Transverse colon (tissue), 4 donors: ENCODE measurements around the gene RPRD2. TPM values are rescaled to one million over a fixed set of nuclear protein-coding genes. Genes with fewer than 3 reads are reported as not detected.

Experiments
- DNase-seq: peaks from one replicate; pipeline ENCODE4 v3.0.0-alpha.2; 2019
- H3K27ac ChIP-seq, 4 donors: fragments of 200-600 bp; sonication (generic); 2 replicates each; pipeline ENCODE4 v1.5.1; 2016 to 2018; ENCODE audit warnings: inconsistent platforms in 4 of 4
- H3K27me3 ChIP-seq: fragments of 200-600 bp; sonication (generic); 2 replicates; pipeline ENCODE4 v1.5.1; 2017; ENCODE audit warnings: inconsistent platforms
- H3K36me3 ChIP-seq, 4 donors: fragments of 200-600 bp; sonication (generic); 2 replicates each; pipeline ENCODE4 v1.5.1; 2017 to 2019; ENCODE audit warnings: inconsistent platforms in 4 of 4
- H3K4me1 ChIP-seq, 4 donors: fragments of 200-600 bp; sonication (generic); 2 replicates each; pipeline ENCODE4 v1.5.1; 2017 to 2020; ENCODE audit warnings: inconsistent platforms in 4 of 4
- H3K4me3 ChIP-seq, 4 donors: fragments of 200-600 bp; sonication (generic); 1 replicate in 1 of 4; 2 replicates in 3 of 4; pipeline versions ENCODE4 v1.5.1 to v1.6.1; 2017 to 2019; ENCODE audit warnings: inconsistent platforms in 4 of 4
- H3K9me3 ChIP-seq, 2 donors: fragments of 200-600 bp; sonication (generic); 2 replicates each; pipeline ENCODE4 v1.5.1; 2017 to 2019; ENCODE audit warnings: inconsistent platforms in 2 of 2
- CTCF ChIP-seq, 5 experiments: fragments of 200-600 bp in 3 of 5; fragments of 450-650 bp in 2 of 5; sonication (generic) in 3 of 5; IDR thresholded peaks; 1 replicate in 2 of 5; 2 replicates in 3 of 5; pipeline ENCODE4 v1.5.1; 2016 to 2017; ENCODE audit warnings: antibody characterized with exemption in 5 of 5, inconsistent platforms in 3 of 5, mild to moderate bottlenecking in 2 of 5, moderate library complexity in 1 of 5
- EP300 ChIP-seq: sonication (generic); formaldehyde crosslinking; IDR thresholded peaks from one replicate; pipeline ENCODE4 v1.6.1; 2017; ENCODE audit warnings: antibody characterized with exemption, low read depth
- POLR2A ChIP-seq: fragments of 450-650 bp; IDR thresholded peaks from one replicate; pipeline ENCODE4 v1.6.1; 2016; ENCODE audit warnings: antibody characterized with exemption, mild to moderate bottlenecking, moderate library complexity
- POLR2AphosphoS5 ChIP-seq, 3 donors: sonication (generic); formaldehyde crosslinking; IDR thresholded peaks; one replicate each; pipeline ENCODE4 v1.6.1; 2016; ENCODE audit warnings: antibody characterized with exemption in 3 of 3
- WGBS, 2 donors: methylation state at CpG; one replicate each; pipeline ENCODE4 v1.1.5; 2018; ENCODE audit warnings: low coverage in 1 of 2; 5-methylcytosine and 5-hydroxymethylcytosine counted together
- in situ Hi-C, 4 donors: fragments of 200-750 bp; cut with MboI; loops; one replicate each; pipeline versions ENCODE4 v1.15.0 to v1.15.1; 2017; ENCODE audit warnings: low sequenced_read_pairs in 3 of 4, low pct_ligation_motif_present in 1 of 4, low pct_unique_long_range_greater_than_20kb in 1 of 4
- intact Hi-C: fragments of 100-400 bp; cut with DNase I; formaldehyde crosslinking; loops from one replicate; pipeline ENCODE4 v1.15.1; 2023; ENCODE audit warnings: low total_unique reads
- total RNA-seq, 4 donors: library from RNA; depleted of rRNA; stranded (reverse); fragments of >200 nt; gene quantifications; one replicate each; pipeline ENCODE4 v1.1.0, GENCODE V29; 2016

The RPRD2 gene
- total RNA-seq, 4 donors from 2014 or later = 18.7 to 36.4 (median 26.1) TPM

- H3K4me1 ChIP-seq = peaks cover 7 to 25% (median 13%) of the 10 kb centered on the region in 4 donors
- H3K4me3 ChIP-seq = peak overlapping the region in 2 of 4 donors; percentile 54 to 64
- in situ Hi-C loops (no loop called here), intact Hi-C loops (no loop called here)
- no peak for TF ChIP-seq POLR2AphosphoS5 (IDR thresholded peaks at IDR 0.05)
- no peak for TF ChIP-seq CTCF (IDR thresholded peaks at IDR 0.05)
- TF ChIP-seq EP300 = no peak
- no peak for TF ChIP-seq POLR2A
- H3K27me3 ChIP-seq = no peaks in the 10 kb centered on the region
- 22 to 34% methylated on average over 4 of the region's 4 CpGs for WGBS, 2 donors
- no peak for DNase-seq
- H3K9me3 ChIP-seq = no peaks in the 10 kb centered on the region
- H3K27ac ChIP-seq = peak overlapping the region; percentile 76 to 91 (median 89)
- no peaks in the 10 kb centered on the region for H3K36me3 ChIP-seq
Measured at GRCh38 chr1:150516616-150517015, 152.7 kb downstream of the RPRD2 start.

GRCh38 chr1:150521196-150521968 lies 157.4 kb downstream of the RPRD2 start:
- H3K4me1 ChIP-seq = peaks cover 2 to 14% (median 5%) of the 10 kb centered on the region in 4 donors
- no peak for DNase-seq
- WGBS, 2 donors = 69 to 71% methylated on average over 1 of the region's 1 CpG
- H3K4me3 ChIP-seq = no peak overlapping the region
- no peaks in the 10 kb centered on the region for H3K36me3 ChIP-seq
- H3K27me3 ChIP-seq = no peaks in the 10 kb centered on the region
- in situ Hi-C loops = no loop called here
- intact Hi-C loops = no loop called here
- no peak overlapping the region for H3K27ac ChIP-seq
- no peaks in the 10 kb centered on the region for H3K9me3 ChIP-seq
- TF ChIP-seq CTCF (IDR thresholded peaks at IDR 0.05) = no peak

GRCh38 chr1:150525348-150525747 lies 161.4 kb downstream of the RPRD2 start:
- no peak overlapping the region for H3K4me3 ChIP-seq
- intact Hi-C loops (no loop called here), in situ Hi-C loops (no loop called here)
- H3K36me3 ChIP-seq = no peaks in the 10 kb centered on the region
- H3K9me3 ChIP-seq = no peaks in the 10 kb centered on the region
- no peak for DNase-seq
- H3K27ac ChIP-seq = no peak overlapping the region
- TF ChIP-seq POLR2AphosphoS5 (IDR thresholded peaks at IDR 0.05) = no peak
- no peak for TF ChIP-seq CTCF (IDR thresholded peaks at IDR 0.05)
- TF ChIP-seq EP300 = no peak
- no peak for TF ChIP-seq POLR2A
- 57 to 82% methylated on average over 1 to 3 of the region's 3 CpGs for WGBS, 2 donors
- peaks cover 0 to 20% (median 11%) of the 10 kb centered on the region in 4 donors for H3K4me1 ChIP-seq
- no peaks in the 10 kb centered on the region for H3K27me3 ChIP-seq

Other genes with a start within 250 kb of the RPRD2 start
- gene PLEKHO1, start 214.2 kb upstream of the RPRD2 start, total RNA-seq = 10 to 100 TPM; 35.9 to 76.3 (median 49.7) TPM
- gene ANP32E, start 128.0 kb upstream of the RPRD2 start, total RNA-seq = 10 to 100 TPM in 2 of 4 donors, 1 to 10 TPM in 2; 6.6 to 20.8 (median 10.8) TPM
- gene CA14, start 106.4 kb upstream of the RPRD2 start, total RNA-seq = 1 to 10 TPM in 1 of 4 donors, under 1 TPM in 2, not detected in 1; 0.27 to 1.1 (median 0.48) TPM
- gene APH1A, start 95.1 kb upstream of the RPRD2 start, total RNA-seq = 100 to 1,000 TPM in 3 of 4 donors, 10 to 100 TPM in 1; 86.8 to 162 (median 113) TPM
- gene C1orf54, start 91.4 kb upstream of the RPRD2 start, total RNA-seq = 10 to 100 TPM in 1 of 4 donors, 1 to 10 TPM in 2, not detected in 1; 4.4 to 11.1 (median 4.8) TPM
- 1 to 10 TPM in 3 of 4 donors, under 1 TPM in 1; 0.60 to 4.5 (median 1.5) TPM for gene CIART, start 81.6 kb upstream of the RPRD2 start, total RNA-seq
- gene MRPS21, start 70.3 kb upstream of the RPRD2 start, total RNA-seq = 10 to 100 TPM in 3 of 4 donors, 1 to 10 TPM in 1; 8.6 to 31.6 (median 25.7) TPM
- gene PRPF3, start 42.6 kb upstream of the RPRD2 start, total RNA-seq = 100 to 1,000 TPM in 1 of 4 donors, 10 to 100 TPM in 3; 55.3 to 126 (median 65.2) TPM
- gene TARS2, start 123.3 kb downstream of the RPRD2 start, total RNA-seq = 10 to 100 TPM in 2 of 4 donors, 1 to 10 TPM in 2; 2.8 to 22.7 (median 9.0) TPM
- 1 to 10 TPM; 1.5 to 5.4 (median 3.3) TPM for gene ECM1, start 144.0 kb downstream of the RPRD2 start, total RNA-seq
- gene FALEC, start 151.6 kb downstream of the RPRD2 start, total RNA-seq = not detected
- gene ADAMTSL4, start 185.3 kb downstream of the RPRD2 start, total RNA-seq = 10 to 100 TPM in 3 of 4 donors, 1 to 10 TPM in 1; 7.2 to 26.2 (median 16.3) TPM
- 100 to 1,000 TPM; 176 to 395 (median 269) TPM for gene MCL1, start 215.5 kb downstream of the RPRD2 start, total RNA-seq